Inflammatory macrophage treated with lipopolysaccharide for 4 hours (primary cell): ENCODE measurements around the gene CHFR.
"Not testable (repeated sequence)": the region's sequence is repeated elsewhere in the genome, so short reads cannot be mapped to it uniquely, and the experiment has no call there.

Experiments
- DNase-seq: peaks from one replicate; pipeline ENCODE4 v3.0.0-alpha.2; 2020

The CHFR gene, protein sequence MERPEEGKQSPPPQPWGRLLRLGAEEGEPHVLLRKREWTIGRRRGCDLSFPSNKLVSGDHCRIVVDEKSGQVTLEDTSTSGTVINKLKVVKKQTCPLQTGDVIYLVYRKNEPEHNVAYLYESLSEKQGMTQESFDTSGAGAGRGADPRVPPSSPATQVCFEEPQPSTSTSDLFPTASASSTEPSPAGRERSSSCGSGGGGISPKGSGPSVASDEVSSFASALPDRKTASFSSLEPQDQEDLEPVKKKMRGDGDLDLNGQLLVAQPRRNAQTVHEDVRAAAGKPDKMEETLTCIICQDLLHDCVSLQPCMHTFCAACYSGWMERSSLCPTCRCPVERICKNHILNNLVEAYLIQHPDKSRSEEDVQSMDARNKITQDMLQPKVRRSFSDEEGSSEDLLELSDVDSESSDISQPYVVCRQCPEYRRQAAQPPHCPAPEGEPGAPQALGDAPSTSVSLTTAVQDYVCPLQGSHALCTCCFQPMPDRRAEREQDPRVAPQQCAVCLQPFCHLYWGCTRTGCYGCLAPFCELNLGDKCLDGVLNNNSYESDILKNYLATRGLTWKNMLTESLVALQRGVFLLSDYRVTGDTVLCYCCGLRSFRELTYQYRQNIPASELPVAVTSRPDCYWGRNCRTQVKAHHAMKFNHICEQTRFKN

DNA sequence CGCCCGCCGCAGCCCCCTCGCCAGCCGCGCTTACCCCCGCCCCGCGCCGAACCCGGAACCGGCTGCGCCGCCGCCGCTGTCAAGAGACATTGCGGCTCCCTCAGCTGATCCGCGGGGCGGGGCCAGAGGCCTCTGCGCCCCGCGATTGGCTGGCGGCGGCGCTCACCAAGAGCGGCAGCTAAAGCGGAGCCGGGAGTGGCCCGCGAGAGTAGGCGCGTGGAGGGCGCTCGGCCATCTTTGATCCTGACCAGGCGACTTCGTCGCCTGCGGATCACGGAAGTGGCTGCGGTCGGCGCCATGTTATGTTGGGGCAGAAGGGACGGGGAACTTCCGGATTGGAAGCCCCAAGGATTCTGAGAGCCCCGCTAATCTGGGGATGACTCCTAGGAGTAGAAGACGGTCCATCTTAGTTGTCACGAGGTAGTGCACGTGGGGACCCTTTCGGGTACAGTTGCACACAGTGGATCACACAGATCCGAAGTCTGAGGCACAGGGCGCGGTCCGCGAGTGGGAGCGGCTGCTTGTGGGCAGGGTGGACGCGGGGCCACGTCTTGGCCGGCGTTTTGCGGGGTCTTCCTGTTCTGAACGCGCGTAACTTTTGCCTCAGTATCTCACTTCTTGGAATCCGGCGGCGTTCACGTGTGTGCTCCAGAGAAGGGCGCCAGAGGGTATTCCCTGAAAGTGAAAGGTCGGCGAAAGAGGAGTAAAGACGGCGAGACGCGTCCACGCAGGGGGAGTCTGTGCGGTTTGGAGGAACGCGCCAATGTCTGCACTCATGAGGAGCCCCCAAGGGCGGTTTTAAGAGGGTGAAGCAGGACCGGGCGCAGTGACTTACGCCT, at the start of gene CHFR:
Gene CHFR (minus strand): TSS at position 93 of the 839 bp plus-strand sequence. CDS start 277 bp downstream, outside the sequence.
- peak; percentile 99 for DNase-seq

DNA sequence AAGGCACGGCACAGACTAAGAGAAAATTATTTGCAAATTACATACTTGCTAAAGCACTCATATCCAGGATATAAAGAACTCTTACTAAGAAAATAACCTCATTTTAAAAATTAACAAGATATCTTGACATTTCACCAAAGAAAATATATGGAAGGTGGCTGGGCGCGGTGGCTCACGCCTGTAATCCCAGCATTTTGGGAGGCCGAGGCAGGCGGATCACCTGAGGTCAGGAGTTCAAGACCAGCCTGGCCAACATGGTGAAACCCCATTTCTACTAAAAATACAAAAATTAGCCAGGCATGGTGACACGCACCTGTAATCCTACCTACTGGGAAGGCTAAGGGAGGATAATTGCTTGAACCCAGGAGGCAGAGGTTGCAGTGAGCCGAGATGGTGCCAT, 49.5 kb upstream of the CHFR start:
- DNase-seq = not testable (repeated sequence)

DNA sequence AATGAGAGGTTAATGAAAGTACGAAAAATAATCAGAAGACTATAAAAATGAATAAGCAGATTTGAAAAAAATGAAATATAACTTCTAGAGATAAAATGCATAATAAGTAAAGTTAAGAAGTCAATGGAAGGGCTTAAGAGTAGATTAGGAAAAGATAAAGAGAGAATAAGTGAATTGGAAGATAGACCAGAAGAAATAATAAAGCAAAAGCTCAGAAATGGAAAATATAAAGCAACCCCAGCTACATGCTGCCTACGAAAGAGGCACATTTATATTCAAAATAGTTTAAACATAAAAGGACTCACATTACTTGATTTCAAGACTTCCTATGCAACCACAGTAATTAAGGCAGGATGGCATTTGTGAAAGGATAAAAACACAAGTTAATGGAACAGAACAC, 48.8 kb upstream of the CHFR start:
- DNase-seq = no peak

DNA sequence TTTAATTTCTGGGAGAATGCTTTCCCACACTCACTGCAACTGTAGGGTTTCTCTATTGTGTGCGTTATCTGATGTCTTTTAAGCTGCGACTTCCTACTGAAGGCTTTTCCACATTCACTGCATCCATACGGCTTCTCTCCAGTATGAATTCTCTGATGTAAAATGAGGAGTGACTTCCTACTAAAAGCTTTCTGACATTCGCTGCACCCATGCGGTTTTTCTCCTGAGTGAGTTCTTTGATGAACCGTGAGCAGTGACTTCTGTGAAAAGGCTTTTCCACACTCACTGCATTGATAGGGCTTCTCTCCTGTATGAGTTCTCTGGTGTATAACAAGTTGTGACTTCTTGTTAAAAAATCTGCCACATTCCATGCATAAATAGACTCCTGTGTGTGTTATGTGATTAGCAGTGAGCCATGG, 39.0 kb upstream of the CHFR start:
- DNase-seq = no peak

DNA sequence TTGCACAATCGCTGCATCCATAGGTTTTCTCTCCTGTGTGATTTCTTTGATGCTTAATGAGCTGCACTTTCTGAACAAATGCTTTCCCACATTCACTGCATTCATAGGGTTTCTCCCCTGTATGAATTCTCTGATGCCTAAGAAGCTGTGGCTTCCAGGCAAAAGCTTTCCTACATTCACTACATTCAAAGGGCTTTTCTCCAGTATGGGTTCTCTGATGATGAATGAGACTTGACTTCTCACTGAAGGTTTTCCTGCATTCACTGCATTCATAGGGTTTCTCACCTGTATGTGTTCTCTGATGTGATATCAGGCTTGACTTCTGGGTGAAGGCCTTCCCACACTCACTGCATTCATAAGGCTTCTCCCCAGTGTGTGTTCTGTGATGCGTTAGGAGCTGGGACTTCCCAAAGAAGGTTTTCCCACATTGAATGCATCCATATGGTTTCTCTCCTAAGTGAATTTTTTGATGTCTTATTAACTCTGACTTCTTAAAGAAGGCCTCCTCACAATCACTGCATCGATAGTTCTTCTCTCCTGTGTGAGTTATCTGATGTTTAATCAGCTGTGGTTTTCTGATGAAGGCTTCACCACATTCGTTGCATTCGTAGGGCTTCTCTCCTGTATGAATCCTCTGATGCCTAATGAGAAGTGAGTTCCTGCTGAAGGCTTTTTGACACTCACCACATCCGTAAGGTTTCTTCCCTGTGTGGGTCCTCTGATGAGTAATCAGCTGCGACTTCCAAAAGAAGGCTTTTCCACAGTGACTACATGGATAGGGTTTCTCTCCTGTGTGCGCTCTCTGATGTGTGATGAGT, 38.4 kb upstream of the CHFR start:
- DNase-seq = no peak

DNA sequence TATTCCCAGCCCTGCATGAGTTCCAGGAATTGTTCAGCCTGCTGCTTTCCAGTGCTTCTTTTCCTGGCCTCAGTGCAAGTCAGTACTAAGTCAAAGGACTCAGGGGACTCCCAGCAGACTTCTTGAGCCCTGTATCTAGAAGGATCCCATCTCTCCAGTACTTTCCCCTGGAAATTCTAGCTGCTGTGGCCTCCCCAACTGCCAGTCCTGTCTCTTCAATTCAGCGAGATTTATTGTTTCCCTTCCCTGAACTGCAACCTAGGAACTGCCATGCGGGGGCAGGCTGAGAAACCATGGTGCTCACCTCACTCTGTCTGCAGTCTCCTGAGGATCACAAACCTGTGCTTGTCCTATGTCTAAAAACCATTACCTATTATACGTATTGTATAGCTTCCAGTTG, 37.0 kb upstream of the CHFR start:
- no peak for DNase-seq

DNA sequence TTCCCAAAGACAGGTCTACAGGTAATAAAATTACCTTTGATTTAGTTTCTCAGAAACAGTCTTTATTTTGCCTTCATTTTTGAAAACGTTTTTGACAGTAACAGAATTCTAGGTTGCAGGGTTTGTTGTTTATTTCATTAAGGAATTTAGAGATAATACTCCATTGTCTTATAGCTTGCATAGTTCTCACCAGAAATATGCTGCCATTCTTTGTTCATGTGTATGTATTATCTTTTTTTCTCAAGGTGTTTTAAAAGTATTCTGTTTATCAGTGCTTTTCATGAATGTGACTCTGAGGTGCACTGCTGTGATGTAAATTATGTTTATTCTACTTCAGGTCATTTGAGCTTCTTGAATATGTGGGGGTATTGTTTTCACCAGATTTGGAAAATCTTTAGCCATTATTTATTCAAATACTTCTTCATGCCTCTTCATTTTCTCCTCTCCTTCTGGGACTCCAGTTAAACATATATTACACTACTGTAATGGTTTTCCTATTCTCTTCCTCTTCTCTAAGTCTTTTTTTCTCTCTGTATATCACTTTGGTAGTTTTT, 36.0 kb upstream of the CHFR start:
- DNase-seq = no peak

DNA sequence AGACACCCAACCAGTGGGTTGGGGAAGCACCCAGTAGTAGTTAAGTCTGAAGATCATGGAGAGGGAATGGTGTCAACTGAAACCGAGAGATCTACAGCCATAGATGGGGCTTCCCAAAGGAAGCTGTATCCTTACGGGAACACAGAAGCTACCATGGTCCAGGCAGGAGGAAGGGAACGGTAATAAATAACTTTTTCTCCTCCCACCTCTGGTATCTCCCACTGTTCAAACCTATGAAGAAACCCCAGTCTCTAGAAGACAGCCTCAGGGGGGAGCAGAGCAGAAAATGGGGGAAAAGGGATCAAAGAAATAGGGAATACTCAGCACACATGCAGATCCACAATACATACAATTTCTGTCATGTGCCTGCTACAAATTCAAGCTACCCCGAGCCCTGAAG, 35.3 kb upstream of the CHFR start:
- DNase-seq = no peak

DNA sequence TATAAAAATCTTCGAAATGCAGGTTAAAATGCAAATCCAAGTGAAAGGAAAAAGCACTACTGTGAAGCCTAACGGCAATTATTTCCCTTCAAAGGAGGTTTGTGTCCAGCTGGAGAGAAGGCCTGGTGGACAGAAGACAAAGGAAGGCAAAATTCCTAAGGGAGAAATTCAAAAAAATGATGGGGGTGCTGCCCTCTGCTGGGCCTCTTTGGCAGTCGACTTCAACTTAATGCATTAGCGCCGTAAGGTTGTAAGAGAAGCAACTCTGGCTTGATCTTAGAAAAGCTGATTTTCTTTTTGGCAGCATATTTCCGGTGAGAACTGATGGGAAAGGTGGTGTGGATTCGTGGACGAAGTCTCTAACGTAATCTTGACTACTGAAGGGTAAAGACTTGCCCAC, 34.3 kb upstream of the CHFR start:
- no peak for DNase-seq

DNA sequence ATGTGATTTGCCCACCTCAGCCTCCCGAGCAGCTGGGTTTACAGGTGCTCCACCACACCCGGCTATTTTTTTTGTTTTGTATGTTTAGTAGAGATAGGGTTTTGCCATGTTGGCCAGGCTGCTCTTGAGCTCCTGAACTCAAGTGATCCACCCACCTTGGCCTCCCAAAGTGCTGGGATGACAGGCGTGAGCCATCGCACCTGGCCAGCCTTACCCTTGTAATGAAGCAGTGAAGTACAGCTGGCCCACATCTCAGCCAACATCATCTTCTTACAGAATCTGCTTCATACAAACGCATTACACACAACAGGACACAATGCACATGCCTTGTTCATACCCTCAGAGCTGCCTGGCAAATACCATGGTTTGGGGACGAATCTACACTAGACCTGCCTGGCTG, 31.3 kb upstream of the CHFR start:
- no peak for DNase-seq

DNA sequence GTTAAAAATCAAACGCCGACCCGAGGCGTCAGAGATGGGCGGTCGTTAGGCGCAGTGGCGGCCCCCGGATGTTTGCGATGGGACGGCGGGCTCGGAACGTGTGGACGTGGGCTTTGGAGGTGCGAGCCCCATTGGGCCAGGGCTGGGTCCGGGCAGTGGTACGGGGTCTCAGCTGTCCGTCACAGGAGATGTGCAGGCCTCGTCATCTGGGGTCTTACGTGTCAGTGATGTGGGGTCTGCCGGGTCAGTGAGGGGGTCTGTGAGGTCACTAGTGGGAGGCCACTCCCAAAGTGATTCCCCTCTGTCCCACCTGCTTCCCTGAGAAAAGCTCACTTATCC, 21.6 kb upstream of the CHFR start:
- DNase-seq = no peak

DNA sequence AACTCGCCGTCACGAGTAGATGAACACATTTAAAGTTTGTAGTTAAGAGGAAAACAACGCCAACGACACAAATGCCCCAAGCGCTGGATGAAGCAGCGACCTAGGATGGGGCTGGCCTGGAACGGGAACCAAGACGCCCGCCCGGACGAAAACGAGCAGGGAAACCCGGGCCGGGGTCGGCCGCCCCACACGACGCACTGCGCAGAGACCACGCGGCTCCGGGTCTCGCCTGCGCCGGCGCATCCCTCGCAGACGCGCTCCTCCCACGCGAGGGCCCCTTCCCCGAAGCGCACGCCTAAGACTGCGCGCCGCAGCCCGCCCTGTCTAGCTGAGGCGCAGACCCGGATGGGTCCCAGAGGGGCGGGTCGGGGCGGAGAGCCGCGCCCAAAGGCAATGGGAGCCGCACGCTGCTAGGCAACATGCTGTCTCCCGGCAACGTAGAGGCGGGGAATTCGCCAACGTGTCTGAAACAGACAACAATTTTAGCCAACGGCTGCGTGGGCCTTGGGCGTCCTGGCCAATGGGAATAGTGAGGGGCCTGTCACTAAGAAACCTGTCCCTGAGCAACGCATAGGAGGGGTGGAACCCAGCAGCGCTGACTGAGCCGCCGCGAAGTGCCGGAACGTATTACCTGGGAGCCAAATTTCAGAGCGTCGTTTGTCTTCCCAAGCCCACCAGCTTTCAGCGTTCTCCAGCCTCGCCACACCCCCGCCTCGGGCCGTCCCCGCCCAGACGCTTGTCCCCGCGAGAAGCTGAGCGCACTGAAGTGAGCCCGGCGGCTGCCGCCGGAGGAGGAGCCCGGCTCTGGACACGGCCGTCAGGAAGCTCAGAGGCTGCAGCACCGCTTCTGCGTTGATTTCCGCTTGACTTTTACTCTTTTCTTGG, 21.0 kb upstream of the CHFR start:
- DNase-seq = peak; percentile 87

DNA sequence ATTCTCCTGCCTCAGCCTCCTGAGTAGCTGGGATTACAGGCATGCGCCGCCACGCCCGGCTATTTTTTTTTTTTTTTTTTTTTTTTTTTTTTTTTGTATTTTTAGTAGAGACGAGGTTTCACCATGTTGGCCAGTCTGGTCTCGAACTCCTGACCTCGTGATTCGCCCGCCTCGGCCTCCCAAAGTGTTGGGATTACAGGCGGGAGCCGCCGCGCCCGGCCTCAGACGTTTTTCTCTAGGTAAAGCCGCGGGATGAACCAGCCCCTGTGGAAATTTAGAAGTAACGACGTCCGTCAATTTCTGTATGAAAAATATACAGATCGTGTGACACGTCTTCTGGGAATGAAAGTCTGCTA, 20.4 kb upstream of the CHFR start:
- DNase-seq = not testable (repeated sequence)

DNA sequence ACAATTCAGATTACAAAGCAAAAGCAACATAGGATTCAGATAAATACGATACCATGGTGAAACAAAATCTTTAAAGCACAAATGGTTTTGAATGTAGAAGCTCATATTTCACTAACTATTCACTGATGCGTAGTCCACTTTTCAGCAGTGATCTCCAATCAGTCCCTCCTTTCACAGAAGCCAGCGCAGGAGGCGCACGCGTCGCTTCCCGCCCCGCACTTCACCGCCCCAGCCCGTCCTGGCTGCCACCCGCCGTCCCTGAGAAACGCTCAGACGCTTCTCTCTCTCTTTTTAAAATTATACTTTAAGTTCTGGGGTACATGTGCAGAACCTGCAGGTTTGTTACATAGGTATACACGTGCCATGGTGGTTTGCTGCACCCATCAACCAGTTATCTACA, 19.8 kb upstream of the CHFR start:
- DNase-seq = no peak

DNA sequence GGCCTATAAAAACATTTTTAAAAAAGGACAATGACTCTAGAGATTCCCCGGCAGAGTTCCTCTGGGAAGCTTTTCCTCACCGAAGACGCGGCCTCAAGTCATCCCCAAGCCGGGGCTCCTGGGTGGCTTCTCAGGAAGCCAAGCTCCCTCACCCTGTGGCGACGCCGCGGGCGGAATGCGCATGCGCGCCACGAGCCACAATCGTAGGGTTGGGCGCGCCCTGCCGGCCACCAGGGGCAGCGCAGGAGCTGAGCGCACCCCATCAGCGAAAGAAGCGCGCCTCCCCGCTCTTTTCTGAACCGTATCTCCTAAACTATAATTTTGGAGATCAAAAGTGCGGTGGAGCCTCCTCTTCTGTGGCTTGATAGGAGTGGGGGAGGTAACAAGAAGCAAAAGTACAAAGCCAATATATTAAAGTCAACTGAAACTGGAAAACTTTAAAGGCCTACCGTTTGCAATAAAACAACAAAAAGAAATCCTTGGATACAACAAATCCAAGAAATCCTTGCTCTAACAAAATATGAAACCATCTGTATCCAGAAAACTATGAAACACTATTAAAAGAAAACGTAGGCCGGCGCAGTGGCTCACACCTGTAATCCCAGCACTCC, 17.4 kb upstream of the CHFR start:
- peak; percentile 62 for DNase-seq

DNA sequence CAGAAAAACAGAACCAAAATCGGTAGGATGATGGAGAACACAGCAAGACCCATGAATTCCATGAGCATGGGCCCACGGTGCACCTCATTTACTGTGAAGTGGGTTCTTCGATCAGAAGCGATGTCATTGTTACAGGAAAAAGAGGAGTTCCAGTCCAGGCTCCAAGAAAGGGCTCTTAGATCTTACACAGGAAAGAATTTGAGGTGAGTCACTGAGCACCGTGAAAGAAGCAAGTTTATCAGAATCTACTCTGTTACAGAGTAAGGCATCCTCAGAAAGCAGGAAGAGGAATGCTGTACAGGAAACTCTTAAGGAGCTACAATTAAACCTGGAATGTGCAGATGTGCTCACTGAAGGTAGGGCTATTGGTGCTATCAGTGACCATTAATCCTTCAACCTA, 11.6 kb upstream of the CHFR start:
- DNase-seq = no peak

DNA sequence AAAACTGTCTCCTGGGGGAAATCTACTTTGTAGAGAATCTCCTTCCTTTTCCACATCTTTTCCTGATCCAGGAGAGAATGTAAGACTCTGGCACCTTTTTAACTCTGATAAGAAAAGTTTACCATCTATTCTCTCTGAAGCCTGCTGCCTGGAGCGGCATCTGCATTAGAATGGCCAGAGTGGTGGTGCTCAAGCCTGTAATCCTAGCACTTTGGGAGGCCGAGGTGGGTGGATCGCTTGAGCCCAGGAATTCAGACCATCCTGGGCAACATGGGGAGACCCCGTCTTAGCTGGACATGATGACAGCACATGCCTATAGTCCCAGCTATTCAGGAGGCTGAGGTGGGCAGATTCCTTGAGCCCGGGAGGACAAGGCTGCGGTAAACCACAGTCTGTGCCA, 1.4 kb upstream of the CHFR start:
- no peak for DNase-seq

DNA sequence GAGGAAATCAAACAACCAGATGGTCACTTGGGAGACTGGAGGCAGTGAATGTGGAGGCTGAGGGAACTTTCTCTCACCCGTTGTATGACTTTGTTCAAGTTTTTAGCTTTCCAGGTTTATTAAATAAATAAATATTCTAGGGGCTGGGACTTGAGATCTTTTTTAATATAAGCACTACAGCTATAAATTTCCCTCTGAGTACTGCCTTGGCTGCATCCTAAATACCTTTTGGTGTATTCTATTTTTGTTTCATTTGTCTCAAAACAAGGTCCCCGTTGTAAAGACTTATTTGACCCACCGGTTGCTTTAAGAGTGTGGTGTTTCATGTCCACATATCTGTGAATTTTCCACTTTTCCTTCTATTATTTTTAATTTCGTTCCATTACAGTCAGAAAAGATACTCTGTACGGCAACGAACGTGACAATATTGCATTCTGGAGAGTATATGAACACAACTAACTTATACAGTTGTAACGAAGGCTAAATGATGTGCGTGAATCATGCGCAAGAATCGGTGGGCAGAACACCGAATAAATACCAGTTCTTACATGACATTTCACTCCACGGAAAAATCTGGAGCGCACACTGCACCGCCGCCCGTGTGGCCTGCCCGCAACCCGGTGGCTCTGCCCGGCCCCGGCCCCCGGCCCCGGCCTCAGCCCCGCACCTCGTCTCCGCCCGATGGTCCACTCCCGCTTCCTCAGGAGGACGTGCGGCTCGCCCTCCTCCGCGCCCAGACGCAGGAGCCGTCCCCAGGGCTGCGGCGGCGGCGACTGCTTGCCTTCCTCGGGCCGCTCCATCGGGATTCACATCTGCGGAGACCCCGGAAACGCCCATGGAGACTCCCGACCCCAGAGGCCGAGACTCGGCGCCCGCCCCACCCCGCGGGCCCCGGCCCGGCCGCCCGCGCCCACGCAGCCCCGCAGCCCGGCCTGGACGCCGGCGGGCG, 602 bp downstream of the CHFR start:
- peak; percentile 29 for DNase-seq

DNA sequence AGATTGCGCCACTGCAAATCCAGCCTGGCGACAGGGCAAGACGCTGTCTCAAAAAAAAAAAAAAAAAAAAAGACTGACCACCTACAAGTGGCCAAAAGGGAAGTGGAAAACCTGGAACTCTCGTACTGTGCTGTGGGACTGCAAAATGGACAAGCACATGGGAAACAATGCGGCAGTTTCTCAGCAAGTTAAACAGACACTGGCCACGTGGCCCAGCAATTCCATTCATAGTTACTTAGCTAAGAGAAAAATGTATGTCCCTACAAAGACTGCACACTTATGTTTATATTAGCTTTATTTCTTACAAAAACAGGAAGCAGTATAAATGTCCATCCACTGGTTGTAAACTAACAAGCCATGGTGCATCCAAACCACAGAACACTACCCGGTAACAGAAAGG, 5.6 kb downstream of the CHFR start:
- peak; percentile 18 for DNase-seq

DNA sequence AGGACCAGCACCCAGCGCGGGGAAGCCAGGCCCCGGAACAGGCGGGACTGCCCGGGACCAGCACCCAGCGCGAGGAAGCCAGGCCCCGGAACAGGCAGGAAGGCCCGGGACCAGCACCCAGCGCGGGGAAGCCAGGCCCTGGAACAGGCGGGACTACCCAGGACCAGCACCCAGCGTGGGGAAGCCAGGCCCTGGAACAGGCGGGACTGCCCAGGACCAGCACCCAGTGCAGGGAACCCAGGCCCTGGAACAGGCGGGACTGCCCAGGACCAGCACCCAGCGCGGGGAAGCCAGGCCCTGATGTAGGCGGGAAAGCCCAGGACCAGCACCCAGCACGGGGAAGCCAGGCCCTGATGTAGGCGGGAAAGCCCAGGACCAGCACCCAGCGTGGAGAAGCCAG, 12.8 kb downstream of the CHFR start:
- DNase-seq = not testable (repeated sequence)
